GM19463 (cell line): ENCODE results near the gene TENM3.

Source experiments
- ATAC-seq: cut with Tn5 transposase; IDR thresholded peaks from one replicate; pipeline ENCODE4 v1.9.1; 2021; ENCODE audit warnings: mild to moderate bottlenecking, moderate library complexity; ENCODE audit not compliant: unreplicated experiment

The TENM3 gene

DNA sequence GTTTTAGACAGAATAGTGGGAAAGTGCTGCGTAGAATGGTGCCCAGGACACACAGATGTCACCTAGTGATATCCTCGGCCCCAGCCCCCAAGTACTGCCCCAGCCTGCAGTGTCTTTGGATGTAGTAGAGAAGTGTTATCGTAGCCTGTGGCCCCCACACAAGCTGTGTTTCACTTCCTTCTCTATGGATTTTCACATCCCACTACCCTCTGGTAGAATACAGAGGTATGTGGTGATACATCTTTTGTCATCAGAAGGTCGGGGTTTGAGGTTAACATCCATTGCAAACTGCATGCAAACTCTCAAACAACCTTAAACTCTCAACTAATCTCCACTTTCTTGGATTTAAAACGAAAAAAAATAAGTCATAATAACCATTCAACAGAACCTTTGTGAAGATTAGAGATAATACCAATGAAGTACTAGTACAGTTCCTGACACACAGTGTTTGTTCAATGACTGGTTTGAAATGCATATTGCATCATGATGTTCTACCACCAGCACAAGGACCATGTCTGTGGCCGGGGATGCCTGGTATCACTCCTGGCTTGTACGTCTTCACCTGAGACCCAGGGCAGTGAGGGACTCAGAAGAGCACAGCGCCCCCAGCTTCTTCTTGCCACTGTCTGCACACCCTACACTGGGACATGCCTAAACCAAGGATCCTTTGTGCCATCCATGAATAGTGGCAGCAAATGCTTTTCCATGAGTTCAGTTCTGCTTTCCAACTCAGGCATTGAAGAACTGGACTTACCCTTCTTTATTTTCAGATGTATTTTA is 406.7 kb downstream of the TENM3 start:
- ATAC-seq = no peak

DNA sequence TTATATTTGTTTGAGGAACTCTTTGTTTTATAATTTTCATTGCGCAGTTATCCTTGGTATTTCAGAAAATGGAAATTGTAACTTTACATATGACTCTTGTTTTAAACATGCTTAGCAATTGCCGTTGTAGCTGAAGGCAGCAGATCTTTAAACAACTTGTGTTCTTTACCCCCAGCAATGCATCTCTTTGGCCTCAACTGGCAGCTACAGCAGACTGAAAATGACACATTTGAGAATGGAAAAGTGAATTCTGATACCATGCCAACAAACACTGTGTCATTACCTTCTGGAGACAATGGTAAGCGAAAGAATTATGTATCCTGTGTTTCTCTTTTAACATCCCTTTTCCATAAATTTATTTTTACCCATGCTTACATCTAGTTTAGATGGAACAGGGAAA is 410.4 kb downstream of the TENM3 start:
- no peak for ATAC-seq

DNA sequence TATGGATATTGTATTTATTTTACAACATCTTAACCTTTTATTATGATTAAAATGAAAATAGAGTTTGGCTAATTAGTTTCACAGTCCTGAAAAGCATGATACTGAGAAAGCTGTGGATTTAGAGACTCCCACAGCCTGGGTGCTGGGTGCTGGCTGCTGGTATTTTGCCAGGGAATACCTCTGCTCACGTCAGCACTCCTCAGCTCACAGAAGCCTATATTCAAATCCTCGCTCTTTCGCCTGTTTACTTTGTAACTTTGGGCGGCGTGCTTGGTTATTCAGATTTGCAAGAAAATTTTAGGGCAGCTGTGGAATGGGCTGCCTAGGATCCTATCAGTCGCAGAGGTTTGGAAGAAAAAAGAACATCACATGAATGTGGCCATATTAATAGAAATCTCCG is 412.1 kb downstream of the TENM3 start:
- ATAC-seq = no peak

DNA sequence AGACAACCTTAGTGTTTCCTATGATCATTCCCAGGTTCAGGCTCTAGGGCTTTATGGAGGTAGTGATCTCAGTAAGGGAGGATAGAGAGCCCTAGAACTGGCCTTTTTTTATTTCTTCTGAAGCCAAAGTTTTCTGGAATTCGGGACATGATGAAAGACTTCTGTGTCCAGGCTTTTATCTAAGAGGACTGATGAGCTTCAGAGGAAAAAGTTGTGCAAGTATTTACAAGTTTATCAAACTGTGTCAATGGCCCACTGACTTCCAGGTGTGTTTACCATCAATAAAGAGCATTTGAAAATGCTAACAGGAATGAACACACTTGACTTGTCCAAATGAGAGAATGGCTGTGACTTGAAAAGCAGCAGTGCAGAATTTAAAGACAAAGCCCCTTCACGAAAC is 419.3 kb downstream of the TENM3 start:
- ATAC-seq = no peak

DNA sequence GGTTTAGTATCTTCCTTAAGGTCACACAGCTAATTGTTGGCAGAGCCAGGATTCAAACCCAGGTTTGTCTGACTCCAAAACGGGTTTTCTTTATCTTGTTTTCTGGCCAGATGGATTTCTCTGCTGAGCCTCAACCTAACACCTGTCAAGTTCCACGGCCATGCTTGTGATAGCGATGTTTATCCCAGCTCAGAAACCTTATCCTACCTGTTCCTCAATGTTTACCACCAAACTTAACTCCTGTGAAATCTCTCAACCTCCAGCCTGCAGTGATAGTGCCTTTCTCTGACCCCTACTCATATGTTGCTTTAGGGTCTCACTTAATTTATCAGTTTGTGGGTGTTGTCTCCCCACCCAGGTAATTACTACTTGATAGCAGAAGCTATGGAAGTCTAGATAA is 428.0 kb downstream of the TENM3 start:
- no peak for ATAC-seq

DNA sequence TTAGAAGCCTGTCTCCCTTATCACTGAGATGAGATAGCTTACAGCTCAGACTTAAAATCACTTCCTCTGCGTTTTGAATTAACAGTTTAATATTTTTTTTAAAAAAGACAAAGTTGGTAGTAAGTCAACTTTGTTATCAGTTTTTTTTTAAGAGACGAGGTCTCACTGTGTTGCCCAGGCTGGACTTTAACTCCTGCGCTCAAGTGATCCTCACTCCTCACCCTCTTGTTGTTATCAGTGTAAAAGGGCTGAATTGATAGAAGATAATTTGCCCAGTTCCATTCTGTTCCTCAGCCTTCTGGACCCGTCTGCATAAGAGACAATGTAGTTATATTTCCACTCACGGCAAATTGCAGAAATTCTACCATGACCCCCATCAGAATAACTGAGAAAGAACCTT is 428.5 kb downstream of the TENM3 start:
- no peak for ATAC-seq

DNA sequence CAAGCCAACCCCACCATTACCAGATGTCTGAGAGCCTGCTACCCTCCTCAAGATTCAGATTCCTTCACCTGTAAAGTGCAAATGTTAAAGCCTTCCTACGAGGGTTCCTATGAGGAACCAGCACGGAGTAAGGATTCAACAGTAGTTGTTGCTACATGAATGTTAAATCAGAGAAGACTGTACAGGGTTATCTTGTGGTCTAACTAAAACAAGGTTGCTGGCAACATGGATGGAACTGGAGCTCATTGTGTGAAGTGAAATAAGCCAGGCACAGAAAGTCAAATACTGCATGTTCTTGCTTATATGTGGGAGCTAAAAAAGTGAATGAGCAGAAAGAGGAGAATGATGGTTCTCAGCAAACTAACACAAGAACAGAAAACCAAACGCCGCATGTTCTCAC is 435.4 kb downstream of the TENM3 start:
- ATAC-seq = no peak

DNA sequence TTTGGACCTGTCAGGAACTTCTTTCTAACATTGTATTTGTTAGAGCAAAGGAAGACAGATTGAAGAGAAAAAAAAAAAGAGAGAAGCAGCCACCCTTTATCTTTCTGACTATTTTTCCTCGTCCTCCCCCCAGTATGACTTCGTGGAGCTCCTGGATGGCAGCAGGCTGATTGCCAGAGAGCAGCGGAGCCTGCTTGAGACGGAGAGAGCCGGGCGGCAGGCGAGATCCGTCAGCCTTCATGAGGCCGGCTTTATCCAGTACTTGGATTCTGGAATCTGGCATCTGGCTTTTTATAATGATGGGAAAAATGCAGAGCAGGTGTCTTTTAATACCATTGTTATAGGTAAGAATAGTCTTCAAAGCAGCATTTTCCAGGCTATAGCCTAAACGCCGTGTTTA is 436.3 kb downstream of the TENM3 start:
- ATAC-seq = no peak

DNA sequence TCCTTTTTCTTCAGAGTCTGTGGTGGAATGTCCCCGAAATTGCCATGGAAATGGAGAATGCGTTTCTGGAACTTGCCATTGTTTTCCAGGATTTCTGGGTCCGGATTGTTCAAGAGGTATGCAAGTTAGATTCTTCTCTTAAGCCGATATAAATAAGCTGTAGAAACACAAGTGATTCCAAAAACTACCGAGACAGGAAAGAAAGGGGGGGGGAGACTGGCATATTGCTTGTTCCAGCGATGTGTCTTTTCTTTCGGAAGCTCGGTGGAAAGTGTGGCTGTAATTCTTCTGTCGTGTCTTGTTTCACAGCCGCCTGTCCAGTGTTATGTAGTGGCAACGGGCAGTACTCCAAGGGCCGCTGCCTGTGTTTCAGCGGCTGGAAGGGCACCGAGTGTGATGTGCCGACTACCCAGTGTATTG is 437.0 kb downstream of the TENM3 start:
- ATAC-seq = no peak

DNA sequence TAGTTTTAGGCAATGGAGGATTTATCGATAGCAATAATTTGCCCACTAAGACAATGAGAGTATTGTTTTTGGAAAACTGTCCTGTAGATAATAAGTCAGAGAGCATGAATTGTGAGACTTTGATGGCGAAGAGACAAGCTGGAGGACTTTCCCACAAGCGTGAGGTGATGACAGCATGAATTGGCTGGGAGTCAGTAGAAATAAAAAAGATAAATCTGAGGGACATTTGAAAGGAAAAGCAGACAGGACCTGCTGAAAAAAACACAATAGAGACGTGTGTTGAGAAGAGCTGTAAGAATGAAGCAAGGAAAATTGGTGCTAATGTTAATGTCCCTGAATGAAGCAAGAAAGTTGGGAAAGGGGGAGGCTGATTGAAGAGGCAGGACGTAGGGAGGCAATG is 440.5 kb downstream of the TENM3 start:
- ATAC-seq = no peak

DNA sequence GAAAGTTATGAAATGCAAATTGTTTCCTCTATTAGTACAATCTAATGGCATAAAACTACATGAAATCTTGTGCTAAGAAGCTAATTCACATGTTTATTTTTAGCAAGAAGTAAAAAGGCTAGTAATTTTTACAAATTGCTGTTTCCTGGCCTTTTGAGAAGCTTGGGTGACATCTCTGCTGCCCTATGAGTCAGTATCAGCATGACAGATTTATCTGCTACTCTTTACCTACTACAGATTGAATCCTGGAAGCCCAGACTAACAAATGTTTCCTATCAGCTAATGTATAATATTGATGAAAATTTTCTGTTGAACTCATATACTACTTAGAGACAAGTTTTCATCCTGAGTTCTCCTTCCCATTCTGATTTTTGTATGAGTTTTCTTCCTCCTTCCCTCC is 441.6 kb downstream of the TENM3 start:
- no peak for ATAC-seq

DNA sequence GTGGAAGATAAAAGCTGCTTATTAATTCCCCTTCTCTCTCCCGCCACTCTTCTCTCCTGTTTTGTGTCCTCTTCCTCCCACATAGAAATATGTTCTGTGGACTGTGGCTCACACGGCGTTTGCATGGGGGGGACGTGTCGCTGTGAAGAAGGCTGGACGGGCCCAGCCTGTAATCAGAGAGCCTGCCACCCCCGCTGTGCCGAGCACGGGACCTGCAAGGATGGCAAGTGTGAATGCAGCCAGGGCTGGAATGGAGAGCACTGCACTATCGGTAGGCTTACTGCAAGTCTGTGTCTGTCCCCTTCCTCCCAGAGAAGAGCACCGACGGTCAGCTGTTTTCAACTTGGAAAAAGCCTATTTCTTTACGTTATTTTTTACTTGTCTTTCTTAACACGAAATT is 444.9 kb downstream of the TENM3 start:
- no peak for ATAC-seq

DNA sequence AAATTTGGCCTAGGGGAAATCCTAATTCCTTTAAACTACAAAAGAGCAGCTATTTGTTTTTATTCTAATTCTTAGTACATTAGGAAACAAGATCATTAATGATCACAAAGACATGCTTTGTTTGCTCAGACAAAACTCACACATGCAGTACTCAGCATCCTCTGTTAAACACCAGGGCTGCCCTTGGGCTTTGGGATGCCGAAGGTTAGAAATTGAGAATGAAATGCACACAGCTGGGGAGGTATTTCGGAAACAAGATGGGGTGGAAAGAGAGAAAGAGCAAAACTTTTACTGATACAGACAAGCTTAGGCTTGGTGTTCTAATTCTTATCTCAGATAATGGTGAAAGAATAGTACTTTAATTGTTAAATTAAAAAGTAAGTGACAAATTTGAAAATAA is 451.3 kb downstream of the TENM3 start:
- ATAC-seq = no peak

DNA sequence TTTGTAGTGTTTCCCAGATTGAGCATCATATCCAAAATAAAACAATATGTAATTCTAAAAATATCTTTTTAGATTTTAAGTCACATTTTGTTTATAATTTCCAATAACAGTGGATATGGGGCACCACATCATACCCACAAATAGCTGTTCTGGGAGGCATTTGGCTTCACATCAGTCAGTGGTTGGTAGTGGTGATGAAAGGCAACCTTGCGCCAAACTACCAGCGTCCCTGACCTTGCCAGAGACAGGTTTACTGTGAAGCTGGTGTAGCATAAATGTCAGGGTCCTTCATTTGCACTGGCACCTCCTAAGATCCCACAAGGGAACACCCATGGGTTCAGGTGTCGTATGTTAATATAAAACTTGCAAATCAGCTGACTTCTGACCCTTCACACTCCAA is 451.8 kb downstream of the TENM3 start:
- no peak for ATAC-seq

DNA sequence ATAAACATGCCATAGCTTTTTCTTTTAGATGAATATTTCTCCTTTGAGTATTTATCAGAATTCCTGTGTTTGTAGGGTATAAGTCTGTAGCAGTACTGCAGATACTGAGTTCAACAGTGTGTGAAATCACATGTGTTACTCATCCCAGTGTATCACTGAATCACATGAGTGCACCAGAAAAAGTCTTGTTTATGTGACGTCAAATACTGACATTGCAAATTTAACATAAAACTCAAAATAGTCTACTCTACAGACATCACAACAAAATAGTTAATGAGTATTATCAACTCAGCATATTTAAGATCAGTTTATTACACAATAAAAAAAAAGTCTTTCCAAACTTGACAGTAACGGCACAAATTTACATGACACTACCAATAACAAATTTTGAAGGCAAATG is 452.6 kb downstream of the TENM3 start:
- no peak for ATAC-seq

DNA sequence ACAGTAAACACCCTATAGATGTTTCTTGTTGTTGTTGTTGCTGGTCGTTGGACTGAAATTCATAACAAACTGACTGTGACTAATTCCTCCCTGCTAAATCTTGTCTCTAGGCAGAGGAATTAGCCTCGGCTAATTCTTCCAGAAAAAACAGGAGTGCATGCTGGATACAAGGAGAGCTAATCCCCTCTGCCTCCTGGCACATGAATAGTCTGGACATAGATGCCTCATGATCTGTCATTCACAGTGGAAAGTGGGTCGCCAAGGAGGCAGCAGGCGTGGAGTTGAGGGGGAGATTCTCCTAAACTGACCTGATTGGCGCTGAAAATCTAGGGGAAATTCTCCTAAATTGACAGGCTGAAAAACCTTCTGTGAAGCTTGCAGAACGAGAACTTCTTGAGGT is 453.9 kb downstream of the TENM3 start:
- ATAC-seq = no peak

DNA sequence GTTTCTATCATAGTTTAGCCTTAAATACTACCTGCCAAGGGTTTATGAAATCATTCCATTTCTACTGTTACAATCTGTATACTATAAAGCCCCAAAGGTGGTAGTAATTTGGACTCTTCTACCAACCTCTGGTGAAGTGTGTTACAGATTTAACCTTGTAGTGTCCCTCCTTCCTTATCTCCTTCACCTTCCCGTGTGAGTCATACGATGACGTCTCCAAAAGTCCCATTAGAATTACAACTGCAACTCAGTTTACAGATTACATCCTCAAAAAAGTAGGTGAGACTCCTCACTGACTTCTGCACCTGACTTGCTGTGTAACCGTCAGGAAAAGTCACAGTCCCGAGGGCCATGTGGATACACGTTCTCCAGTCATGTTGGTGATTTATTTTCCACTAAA is 455.0 kb downstream of the TENM3 start:
- ATAC-seq = no peak

DNA sequence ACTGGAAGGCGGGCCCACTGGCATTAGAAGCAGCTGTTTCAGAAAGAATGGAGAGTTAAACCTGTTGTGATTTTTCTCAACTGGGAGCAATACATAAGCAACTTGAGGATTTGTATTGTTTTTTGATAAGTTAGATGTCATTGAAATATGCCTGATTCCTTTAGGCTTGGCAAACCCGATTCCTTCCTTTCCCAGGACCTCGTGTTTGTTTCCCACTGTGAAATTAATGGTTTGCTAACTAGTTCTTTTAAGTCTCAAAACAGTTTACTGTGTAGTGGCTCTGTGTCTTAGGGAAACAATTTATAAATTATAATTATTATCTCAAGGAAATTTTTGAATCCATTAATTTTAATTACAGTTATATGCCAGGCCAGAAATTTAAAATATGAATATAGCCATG is 456.0 kb downstream of the TENM3 start:
- ATAC-seq = no peak

DNA sequence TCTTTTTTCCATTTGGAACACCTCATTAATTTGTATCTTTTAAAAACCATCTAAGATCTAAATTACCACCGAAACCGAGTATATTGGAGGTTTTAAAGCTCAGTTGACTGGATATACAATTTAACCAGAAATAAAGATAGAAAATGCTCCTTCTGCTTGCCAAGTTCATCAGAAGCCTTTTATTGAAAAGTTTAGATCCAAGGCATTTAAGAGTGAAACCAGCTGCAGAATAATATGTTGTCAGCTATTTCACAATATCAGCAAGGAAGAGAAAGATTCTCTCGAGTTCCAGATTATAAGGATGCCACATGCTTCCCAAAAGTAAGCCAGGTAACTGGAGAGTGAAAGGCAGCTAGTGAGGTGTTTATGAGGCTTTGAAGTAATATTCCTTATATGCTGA is 456.6 kb downstream of the TENM3 start:
- ATAC-seq = no peak

DNA sequence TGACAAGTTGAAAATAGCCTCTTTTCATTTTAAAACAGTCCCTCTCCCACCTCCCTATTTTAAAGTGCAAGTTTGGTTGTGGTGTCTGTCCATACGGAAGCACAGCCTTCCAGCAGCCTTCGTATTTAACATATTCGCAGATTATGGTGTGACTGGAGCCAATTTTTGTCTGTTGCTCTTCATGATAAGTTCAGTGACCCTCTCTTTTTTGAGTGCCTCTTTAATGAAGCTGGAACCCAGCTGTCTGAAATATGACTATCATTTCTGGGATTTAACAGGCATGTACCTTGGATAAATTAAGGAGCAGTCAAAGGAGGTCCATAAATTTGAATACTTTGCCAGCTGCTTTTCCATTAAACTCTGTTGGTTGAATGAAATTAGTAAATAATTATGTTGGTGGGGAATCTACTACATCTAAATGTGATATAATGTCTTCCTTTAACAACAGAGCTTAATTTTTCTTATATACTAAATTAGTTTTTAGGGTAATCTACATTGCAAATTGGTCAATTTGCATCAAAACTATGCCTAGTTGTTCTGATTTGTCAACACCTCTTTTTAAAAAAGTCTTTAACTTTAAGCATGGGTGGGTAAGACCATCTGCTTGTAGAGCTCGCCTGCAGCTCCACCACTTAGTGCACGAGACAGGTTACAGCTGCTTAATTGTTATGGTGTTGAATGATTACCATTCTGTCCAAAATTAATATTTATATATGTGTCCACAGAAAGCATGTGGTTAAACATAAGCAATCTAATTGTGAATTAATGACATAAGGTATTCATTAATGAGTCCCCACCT is 457.4 kb downstream of the TENM3 start:
- ATAC-seq = no peak

DNA sequence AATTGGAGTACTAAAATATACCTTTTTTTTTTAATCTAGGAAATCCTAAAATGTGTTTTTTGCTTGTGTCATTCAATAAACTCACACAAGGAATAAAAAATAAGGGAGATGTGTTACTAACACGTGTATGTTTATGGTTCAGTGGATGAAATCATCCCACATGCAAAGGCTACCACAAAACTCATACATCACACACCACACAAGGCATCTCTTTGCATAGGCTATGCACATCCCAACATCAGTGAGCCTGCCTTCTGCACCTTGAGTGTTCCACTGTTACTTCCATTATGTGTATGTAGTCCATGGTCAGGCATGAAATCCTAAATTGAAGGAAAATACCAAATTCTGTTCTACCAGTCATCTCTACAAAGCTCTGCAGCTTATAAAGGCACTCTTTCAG is 460.9 kb downstream of the TENM3 start:
- no peak for ATAC-seq

DNA sequence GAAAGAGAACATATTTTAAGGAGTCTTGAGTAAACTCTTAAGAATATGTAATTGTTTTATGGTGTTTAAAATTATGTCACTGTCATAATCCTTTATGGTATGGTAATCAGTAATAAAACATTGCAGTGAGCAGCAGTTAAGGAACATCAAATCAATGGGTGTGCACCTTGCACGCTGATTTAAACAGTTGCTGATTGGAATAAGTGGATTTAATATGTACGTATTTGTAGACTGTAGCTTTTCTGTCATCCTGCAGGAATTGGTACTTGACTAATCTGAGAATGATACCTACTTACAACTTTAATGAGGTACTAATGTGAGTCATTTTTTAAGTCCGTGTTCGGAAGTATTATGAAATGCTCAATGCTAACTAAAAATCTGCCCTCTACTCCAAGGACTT is 461.7 kb downstream of the TENM3 start:
- ATAC-seq = no peak

DNA sequence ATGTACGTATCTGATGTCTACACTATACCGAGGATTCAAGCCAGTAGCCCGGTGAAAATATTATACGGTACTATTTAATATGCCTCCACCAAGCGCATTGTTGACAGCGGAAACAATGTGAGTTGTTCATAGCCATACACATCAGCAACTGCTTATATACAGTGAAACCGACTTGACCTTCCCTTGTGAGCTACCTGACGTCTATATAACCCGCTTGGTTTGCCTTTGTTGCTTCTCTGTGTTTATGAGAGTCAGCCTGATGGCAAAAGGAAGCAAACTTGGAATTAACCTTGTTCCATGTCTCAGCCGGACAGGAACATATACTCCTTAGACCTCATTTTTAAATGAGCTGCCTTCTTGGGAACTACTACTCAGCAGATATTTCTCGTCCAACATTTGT is 462.2 kb downstream of the TENM3 start:
- ATAC-seq = no peak
